Activated naive CD4-positive, alpha-beta T cell treated with anti-CD3 and anti-CD28 coated beads for 36 hours (primary cell): ENCODE results near the gene TAC3. TPM values are rescaled to one million over a fixed set of nuclear protein-coding genes. Genes with fewer than 3 reads are reported as not detected.
A peak's percentile ranks its signal among the peaks of the same experiment; 100 is the strongest.
"Not testable (repeated sequence)": the region's sequence is repeated elsewhere in the genome, so short reads cannot be mapped to it uniquely, and the experiment has no call there.

Experiments
- CTCF ChIA-PET: fragments of 350-600 bp; sonication (Branson Sonifier 250); formaldehyde crosslinking; loops from one replicate; lab custom pipeline; 2021; ENCODE audit warnings: antibody characterized with exemption; lab: Charles Lee
- DNase-seq: peaks from one replicate; pipeline ENCODE4 v3.0.0-alpha.2; 2020
- H3K27ac Mint-ChIP-seq: one replicate; pipeline ENCODE4 v1.8.0; 2021; ENCODE audit warnings: mild to moderate bottlenecking, mixed read lengths
- H3K27me3 Mint-ChIP-seq: one replicate; pipeline ENCODE4 v1.8.0; 2021; ENCODE audit warnings: low read depth, mixed read lengths
- H3K36me3 Mint-ChIP-seq: one replicate; pipeline ENCODE4 v1.8.0; 2021; ENCODE audit warnings: low read depth, mixed read lengths
- H3K4me1 Mint-ChIP-seq: one replicate; pipeline ENCODE4 v1.8.0; 2021; ENCODE audit warnings: low read depth, mixed read lengths
- H3K4me3 Mint-ChIP-seq: one replicate; pipeline ENCODE4 v1.8.0; 2021; ENCODE audit warnings: mild to moderate bottlenecking, moderate library complexity, mixed read lengths
- H3K9me3 Mint-ChIP-seq: one replicate; pipeline ENCODE4 v1.8.0; 2021; ENCODE audit warnings: mixed read lengths
- intact Hi-C: fragments of 100-400 bp; cut with micrococcal nuclease; formaldehyde crosslinking; loops from one replicate; pipeline ENCODE4 v1.15.1; 2023
- total RNA-seq, 2 experiments: library from RNA; stranded (reverse); gene quantifications; one replicate each; pipeline ENCODE4 v1.2.3, GENCODE V29; 2021

Gene TAC3
- under 1 TPM in 1 of 2 experiments, not detected in 1; 0.48 TPM for total RNA-seq

DNA sequence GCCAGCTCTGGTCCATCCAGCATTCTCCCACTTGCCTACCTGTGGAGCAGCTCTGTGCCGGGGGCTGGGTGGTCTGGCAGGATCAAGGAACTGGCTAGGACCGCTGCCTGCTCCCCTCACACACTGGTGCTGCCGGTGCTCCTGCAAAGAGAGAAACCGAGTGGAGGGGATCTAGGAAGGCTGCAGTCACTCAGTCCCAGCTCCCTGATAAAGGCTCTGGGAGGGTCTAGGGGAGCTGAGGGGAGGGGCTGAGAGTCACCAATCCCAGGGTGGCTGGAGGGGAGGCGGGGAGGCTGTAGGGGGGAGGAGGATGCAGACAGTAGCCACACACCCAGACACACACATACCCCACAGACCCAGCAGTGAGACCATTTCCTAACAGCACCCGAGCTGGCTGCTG is at the start of gene TAC3:
Gene TAC3 (minus strand): TSS at position 182 of the 400 bp plus-strand sequence. CDS start 732 bp downstream, outside the sequence.
- CTCF ChIA-PET = interaction anchor here (0.6 to 3.5 kb wide), 16 partner anchors 9 to 551 kb away, joined by 3 to 34 read pairs (median 3); partner anchors contain the start of gene ZBTB39
- no peaks in the 10 kb centered on the region for H3K27me3 Mint-ChIP-seq
- H3K36me3 Mint-ChIP-seq = no peaks in the 10 kb centered on the region
- no peak within 1 kb of the TSS for H3K27ac Mint-ChIP-seq
- DNase-seq = no peak
- H3K9me3 Mint-ChIP-seq = no peaks in the 10 kb centered on the region
- H3K4me1 Mint-ChIP-seq = peaks cover 45% of the 10 kb centered on the region
- H3K4me3 Mint-ChIP-seq = no peak within 1 kb of the TSS
- intact Hi-C loops = no loop called here

- H3K36me3 Mint-ChIP-seq = peaks cover 64% of the 10 kb centered on the region
- CTCF ChIA-PET = interaction anchor here (1.1 to 11.9 kb wide), 10 partner anchors 10 to 60 kb away, joined by 3 to 271 read pairs (median 14); partner anchors contain the start of genes NEMP1, STAT6, TAC3 and ZBTB39
- peaks cover 3% of the 10 kb centered on the region for H3K9me3 Mint-ChIP-seq
- peak overlapping the region; percentile 96 for H3K27ac Mint-ChIP-seq
- H3K4me1 Mint-ChIP-seq = peaks cover 66% of the 10 kb centered on the region
- peak; percentile 81 for DNase-seq
- H3K4me3 Mint-ChIP-seq = peak overlapping the region; percentile 68
- intact Hi-C loops = loop anchor here (1.0 to 5.0 kb wide), 6 partner anchors 14 to 427 kb away; partner anchors contain the start of gene NEMP1
- no peaks in the 10 kb centered on the region for H3K27me3 Mint-ChIP-seq
Observed at GRCh38 chr12:57063991-57064685, 47.8 kb upstream of the TAC3 start.

- CTCF ChIA-PET = interaction anchor here (1.6 to 11.9 kb wide), 3 partner anchors 24 to 124 kb away, joined by 4 to 271 read pairs (median 88); partner anchors contain the start of gene ZBTB39
- Mint-ChIP-seq H3K36me3 (peaks cover 63% of the 10 kb centered on the region), H3K4me1 (peaks cover 37% of the 10 kb centered on the region)
Observed at GRCh38 chr12:57058454-57058853, 42.1 kb upstream of the TAC3 start.

GRCh38 chr12:57057067-57057751 is 40.9 kb upstream of the TAC3 start:
- no peaks in the 10 kb centered on the region for H3K9me3 Mint-ChIP-seq
- no peak overlapping the region for H3K27ac Mint-ChIP-seq
- H3K4me1 Mint-ChIP-seq = peaks cover 26% of the 10 kb centered on the region
- CTCF ChIA-PET = interaction anchor here (0.7 to 11.9 kb wide), 5 partner anchors 9 to 54 kb away, joined by 3 to 271 read pairs (median 4); partner anchors contain the start of genes STAT6 and ZBTB39
- no peak for DNase-seq
- H3K27me3 Mint-ChIP-seq = no peaks in the 10 kb centered on the region
- H3K36me3 Mint-ChIP-seq = peaks cover 59% of the 10 kb centered on the region
- no peak overlapping the region for H3K4me3 Mint-ChIP-seq
- intact Hi-C loops = no loop called here

More at GRCh38 chr12:57058454-57058853, 42.1 kb upstream of the TAC3 start:
- H3K27me3 Mint-ChIP-seq = no peaks in the 10 kb centered on the region
- intact Hi-C loops = no loop called here
- H3K27ac Mint-ChIP-seq = peak overlapping the region; percentile 17
- no peaks in the 10 kb centered on the region for H3K9me3 Mint-ChIP-seq
- DNase-seq = no peak
- no peak overlapping the region for H3K4me3 Mint-ChIP-seq

- H3K9me3 Mint-ChIP-seq = no peaks in the 10 kb centered on the region
- H3K27me3 Mint-ChIP-seq = no peaks in the 10 kb centered on the region
- no peak for DNase-seq
- CTCF ChIA-PET = interaction anchor here (11.9 kb wide), 1 partner anchor 48 kb away, joined by 271 read pairs; the partner anchor contains the start of gene ZBTB39
- H3K27ac Mint-ChIP-seq = no peak overlapping the region
- intact Hi-C loops = no loop called here
- H3K4me3 Mint-ChIP-seq = no peak overlapping the region
- H3K4me1 Mint-ChIP-seq = peaks cover 21% of the 10 kb centered on the region
- H3K36me3 Mint-ChIP-seq = peaks cover 52% of the 10 kb centered on the region
Observed at GRCh38 chr12:57055824-57056223, 39.5 kb upstream of the TAC3 start.

DNA sequence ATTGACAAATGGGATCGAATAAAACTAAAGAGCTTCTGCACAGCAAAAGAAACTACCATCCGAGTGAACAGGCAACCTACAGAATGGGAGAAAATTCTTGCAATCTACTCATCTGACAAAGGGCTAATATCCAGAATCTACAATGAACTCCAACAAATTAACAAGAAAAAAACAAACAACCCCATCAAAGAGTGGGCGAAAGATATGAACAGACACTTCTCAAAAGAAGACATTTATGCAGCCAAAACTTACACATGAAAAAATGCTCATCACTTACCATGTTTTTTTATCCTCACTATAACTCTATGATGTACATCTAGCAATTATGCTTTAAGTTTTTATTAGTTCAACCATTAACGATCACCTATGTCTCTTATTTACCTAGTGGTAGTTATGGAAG is 37.6 kb upstream of the TAC3 start:
- CTCF ChIA-PET, H3K27ac Mint-ChIP-seq, H3K4me3 Mint-ChIP-seq, intact Hi-C loops, DNase-seq, H3K27me3 Mint-ChIP-seq, H3K9me3 Mint-ChIP-seq: not testable (repeated sequence)
- Mint-ChIP-seq H3K36me3 (peaks cover 38% of the 10 kb centered on the region), H3K4me1 (peaks cover 19% of the 10 kb centered on the region)

GRCh38 chr12:57053146-57053545 is 36.8 kb upstream of the TAC3 start:
- DNase-seq, intact Hi-C loops, H3K27me3 Mint-ChIP-seq, H3K4me3 Mint-ChIP-seq, H3K9me3 Mint-ChIP-seq, H3K27ac Mint-ChIP-seq: not testable (repeated sequence)
- Mint-ChIP-seq H3K4me1 (peaks cover 16% of the 10 kb centered on the region), H3K36me3 (peaks cover 31% of the 10 kb centered on the region)
- CTCF ChIA-PET = interaction anchor here (0.9 kb wide), 1 partner anchor 44 kb away, joined by 3 read pairs; no protein-coding TSS in a partner anchor

DNA sequence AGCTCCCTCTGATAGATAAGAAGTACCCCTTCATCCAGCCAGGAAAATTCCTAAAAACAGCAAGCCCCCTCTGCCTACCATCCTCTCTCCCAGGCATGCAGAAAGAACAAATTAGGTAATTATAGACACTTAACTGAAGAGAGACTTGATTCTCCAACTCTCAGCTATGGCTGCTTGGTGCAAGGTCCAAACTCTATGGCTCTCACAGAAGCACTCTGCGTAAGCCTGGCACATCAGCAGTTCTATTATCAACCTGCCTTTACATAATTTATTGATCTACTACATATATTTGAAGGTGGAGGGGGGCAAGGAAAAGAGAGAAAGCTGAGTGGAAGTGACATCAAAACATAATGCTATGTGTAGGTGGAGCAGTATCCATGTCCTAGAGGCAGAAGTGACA is 34.7 kb upstream of the TAC3 start:
- H3K27ac Mint-ChIP-seq = no peak overlapping the region
- no peaks in the 10 kb centered on the region for H3K27me3 Mint-ChIP-seq
- H3K36me3 Mint-ChIP-seq = peaks cover 15% of the 10 kb centered on the region
- intact Hi-C loops = no loop called here
- H3K4me1 Mint-ChIP-seq = peaks cover 30% of the 10 kb centered on the region
- CTCF ChIA-PET = interaction anchor here (0.6 to 2.2 kb wide), 6 partner anchors 9 to 43 kb away, joined by 3 to 11 read pairs (median 4); no protein-coding TSS in a partner anchor
- no peak for DNase-seq
- H3K9me3 Mint-ChIP-seq = no peaks in the 10 kb centered on the region
- no peak overlapping the region for H3K4me3 Mint-ChIP-seq

- Mint-ChIP-seq H3K9me3 (no peaks in the 10 kb centered on the region), H3K4me1 (peaks cover 36% of the 10 kb centered on the region), H3K4me3 (no peak within 1 kb of the TSS), H3K27ac (no peak within 1 kb of the TSS), H3K36me3 (peaks cover 15% of the 10 kb centered on the region), H3K27me3 (no peaks in the 10 kb centered on the region)
- no peak for DNase-seq
- intact Hi-C loops = no loop called here
- CTCF ChIA-PET = interaction anchor here (1.1 to 2.2 kb wide), 5 partner anchors 9 to 41 kb away, joined by 3 to 11 read pairs (median 6); no protein-coding TSS in a partner anchor
Observed at GRCh38 chr12:57049890-57050289, 33.6 kb upstream of the TAC3 start, which contains the start of gene MYO1A. Gene MYO1A (minus strand): TSS chr12:57050129. CDS start chr12:57048323, 1,806 bp downstream.

DNA sequence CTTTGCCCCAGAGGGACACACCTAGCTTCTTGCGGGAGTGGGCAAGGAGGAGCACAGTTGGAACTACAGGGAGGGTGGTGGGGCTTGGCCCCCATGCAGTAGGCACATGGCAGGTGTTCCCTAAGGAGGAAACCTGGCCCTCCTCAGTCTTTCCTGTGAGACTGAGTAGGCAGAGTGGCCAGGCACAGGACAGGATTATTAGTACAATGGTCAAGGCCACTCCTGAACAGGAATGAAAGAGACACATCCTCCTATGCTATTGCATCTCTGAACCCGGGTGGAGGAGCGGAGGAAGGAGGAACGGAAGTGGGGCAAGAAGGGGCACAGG is 32.8 kb upstream of the TAC3 start:
- intact Hi-C loops = no loop called here
- H3K4me1 Mint-ChIP-seq = peaks cover 36% of the 10 kb centered on the region
- no peaks in the 10 kb centered on the region for H3K27me3 Mint-ChIP-seq
- H3K4me3 Mint-ChIP-seq = no peak overlapping the region
- H3K36me3 Mint-ChIP-seq = peaks cover 12% of the 10 kb centered on the region
- H3K9me3 Mint-ChIP-seq = no peaks in the 10 kb centered on the region
- no peak overlapping the region for H3K27ac Mint-ChIP-seq
- DNase-seq = no peak
- CTCF ChIA-PET = interaction anchor here (1.1 to 1.7 kb wide), 7 partner anchors 8 to 47 kb away, joined by 3 to 9 read pairs (median 5); no protein-coding TSS in a partner anchor

DNA sequence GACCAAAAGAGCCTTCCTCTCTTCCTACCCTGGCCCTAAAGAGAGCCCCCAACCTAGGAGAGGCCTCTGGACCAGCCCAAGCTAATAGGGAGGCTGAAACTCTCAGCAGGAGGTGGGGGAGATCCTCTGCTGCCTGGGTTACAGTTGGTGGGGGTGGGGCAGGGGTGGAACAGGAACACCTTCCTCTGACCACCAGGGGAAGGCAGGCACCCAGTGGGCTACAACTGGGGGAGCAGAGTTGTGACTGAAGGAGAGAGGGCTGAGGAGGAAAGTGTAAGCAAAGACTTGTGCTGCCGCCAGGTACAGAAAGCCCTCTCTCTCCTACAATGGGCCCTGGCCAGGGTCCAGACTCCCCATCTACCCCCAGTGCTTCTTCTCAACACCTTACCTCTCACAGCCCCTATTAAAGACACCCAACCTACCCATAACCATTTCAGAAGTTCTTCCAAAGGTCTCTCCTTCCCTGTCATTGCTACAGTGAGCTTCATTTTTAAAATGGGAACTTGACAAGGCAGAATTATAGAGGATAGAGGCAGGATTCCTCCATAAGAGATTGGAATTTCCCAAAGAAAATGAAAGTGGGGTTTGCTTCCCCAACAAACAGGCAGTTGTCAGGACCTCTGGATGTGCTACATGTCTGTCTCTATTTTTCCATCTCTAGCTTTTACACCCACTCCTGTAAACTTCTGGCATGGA is 32.2 kb upstream of the TAC3 start:
- intact Hi-C loops = no loop called here
- Mint-ChIP-seq H3K27ac (no peak overlapping the region), H3K9me3 (no peaks in the 10 kb centered on the region), H3K4me1 (peaks cover 36% of the 10 kb centered on the region), H3K4me3 (no peak overlapping the region), H3K27me3 (no peaks in the 10 kb centered on the region), H3K36me3 (peaks cover 6% of the 10 kb centered on the region)
- DNase-seq = no peak
- CTCF ChIA-PET = interaction anchor here (0.6 to 1.7 kb wide), 8 partner anchors 9 to 499 kb away, joined by 3 to 9 read pairs (median 4); partner anchors contain the start of genes DCTN2 and STAT6
